ENCODE measurements around the gene PCSK6.

The PCSK6 gene

DNA sequence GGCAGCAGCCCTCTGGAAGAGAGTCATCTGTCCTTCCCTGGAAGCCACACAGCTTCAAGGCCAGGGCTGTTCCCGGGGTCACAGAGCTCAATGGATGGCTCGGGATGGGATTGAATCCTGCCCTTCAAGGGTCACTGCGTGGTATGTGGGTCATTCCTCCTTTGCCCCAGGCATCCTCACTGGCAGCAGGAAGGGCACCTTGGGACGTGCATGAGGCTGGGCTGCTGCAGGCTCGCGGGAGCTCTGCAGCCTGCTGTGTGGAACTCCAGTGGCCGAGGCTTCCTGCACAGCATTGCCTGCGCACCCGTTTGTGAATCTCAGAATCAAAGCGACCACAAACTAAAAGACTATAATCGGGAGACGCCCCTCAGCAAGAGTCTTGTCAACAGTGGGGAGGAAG is 60.7 kb downstream of the PCSK6 start:
- no peak for DNase-seq
- TF ChIP-seq EZH2phosphoT487 (IDR thresholded peaks at IDR 0.05; ENCODE audit: low read length) (no peak), EZH2 (optimal IDR thresholded peaks at IDR 0.05; ENCODE audit: low read depth, low read length) (no peak)
- TF ChIP-seq, protein P1, sequence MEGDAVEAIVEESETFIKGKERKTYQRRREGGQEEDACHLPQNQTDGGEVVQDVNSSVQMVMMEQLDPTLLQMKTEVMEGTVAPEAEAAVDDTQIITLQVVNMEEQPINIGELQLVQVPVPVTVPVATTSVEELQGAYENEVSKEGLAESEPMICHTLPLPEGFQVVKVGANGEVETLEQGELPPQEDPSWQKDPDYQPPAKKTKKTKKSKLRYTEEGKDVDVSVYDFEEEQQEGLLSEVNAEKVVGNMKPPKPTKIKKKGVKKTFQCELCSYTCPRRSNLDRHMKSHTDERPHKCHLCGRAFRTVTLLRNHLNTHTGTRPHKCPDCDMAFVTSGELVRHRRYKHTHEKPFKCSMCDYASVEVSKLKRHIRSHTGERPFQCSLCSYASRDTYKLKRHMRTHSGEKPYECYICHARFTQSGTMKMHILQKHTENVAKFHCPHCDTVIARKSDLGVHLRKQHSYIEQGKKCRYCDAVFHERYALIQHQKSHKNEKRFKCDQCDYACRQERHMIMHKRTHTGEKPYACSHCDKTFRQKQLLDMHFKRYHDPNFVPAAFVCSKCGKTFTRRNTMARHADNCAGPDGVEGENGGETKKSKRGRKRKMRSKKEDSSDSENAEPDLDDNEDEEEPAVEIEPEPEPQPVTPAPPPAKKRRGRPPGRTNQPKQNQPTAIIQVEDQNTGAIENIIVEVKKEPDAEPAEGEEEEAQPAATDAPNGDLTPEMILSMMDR (IDR thresholded peaks at IDR 0.05; ENCODE audit: low read length): no peak
- H3K9me2 ChIP-seq (replicated peaks; ENCODE audit: insufficient read depth, low read length): no peaks in the 10 kb centered on the region
- H3K9ac ChIP-seq (ENCODE audit: low read length): no peak overlapping the region
- H3K9me3 ChIP-seq (replicated peaks; ENCODE audit: insufficient read depth, low read length): no peaks in the 10 kb centered on the region
- H3K79me2 ChIP-seq (ENCODE audit: low read length): no peaks in the 10 kb centered on the region
- no peak overlapping the region for H3K4me2 ChIP-seq (ENCODE audit: low read depth, low read length)
- H4K20me1 ChIP-seq (ENCODE audit: insufficient read depth, low read length): no peaks in the 10 kb centered on the region
- no peaks in the 10 kb centered on the region for H3F3A ChIP-seq (ENCODE audit: insufficient read depth, low read length)
- H3K27me3 ChIP-seq (replicated peaks; ENCODE audit: insufficient read depth, low read length): peaks cover 11% of the 10 kb centered on the region
- H3K4me3 ChIP-seq (ENCODE audit: low read length): no peak overlapping the region
- no peak overlapping the region for H2AFZ ChIP-seq (ENCODE audit: low read length)
- no peak overlapping the region for H3K27ac ChIP-seq (ENCODE audit: low read length)
- H3K4me1 ChIP-seq (ENCODE audit: low read length): no peaks in the 10 kb centered on the region
- H3K36me3 ChIP-seq (replicated peaks; ENCODE audit: insufficient read depth, low read length): no peaks in the 10 kb centered on the region

DNA sequence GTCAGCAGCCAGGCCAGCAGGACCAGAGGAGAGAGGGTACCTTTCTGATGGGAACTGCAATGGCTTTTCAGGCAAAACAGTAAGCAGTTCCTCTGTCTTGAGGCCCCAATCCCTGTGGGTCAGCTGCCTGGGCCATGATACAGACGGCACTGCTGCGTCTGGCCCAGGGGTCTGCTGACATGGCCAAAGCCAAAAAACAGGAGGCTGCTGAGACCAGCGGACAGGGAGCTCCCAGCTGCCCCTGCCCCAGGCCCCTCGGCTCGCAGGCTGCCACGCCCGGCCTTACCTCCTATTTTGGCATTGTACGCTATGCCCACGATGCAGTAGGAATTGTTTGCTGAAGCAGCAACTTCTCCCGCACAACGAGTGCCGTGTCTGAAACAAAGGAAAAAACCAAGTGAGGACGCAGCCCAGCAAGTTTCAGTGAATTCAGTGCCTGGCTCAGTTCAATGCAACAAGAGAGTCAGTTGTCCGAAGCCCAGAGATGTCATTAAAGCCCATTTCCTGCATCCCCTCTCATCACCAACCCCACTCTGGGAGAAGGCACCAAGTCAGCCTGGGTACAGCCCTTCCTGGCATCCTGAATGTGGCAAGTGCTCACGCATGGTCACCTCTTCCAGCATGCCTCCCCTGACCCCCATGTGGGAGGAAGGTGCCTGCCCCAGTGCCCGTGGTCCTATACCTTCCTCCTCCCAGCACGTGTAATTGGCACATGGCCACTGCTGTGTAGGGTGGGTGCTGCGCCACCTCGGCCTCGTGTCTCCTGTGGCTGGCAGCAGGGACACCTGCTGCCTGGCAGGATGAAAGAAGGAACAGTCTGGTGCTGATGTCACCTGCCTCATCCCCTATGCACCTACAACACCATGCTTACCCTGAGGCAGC is 61.7 kb downstream of the PCSK6 start:
- no peaks in the 10 kb centered on the region for H3K9me3 ChIP-seq (replicated peaks; ENCODE audit: insufficient read depth, low read length)
- DNase-seq: no peak
- no peak overlapping the region for H3K4me3 ChIP-seq (ENCODE audit: low read length)
- no peaks in the 10 kb centered on the region for H3K4me1 ChIP-seq (ENCODE audit: low read length)
- H3K27ac ChIP-seq (ENCODE audit: low read length): no peak overlapping the region
- no peaks in the 10 kb centered on the region for H3K36me3 ChIP-seq (replicated peaks; ENCODE audit: insufficient read depth, low read length)
- no peak overlapping the region for H2AFZ ChIP-seq (ENCODE audit: low read length)
- H3K27me3 ChIP-seq (replicated peaks; ENCODE audit: insufficient read depth, low read length): peaks cover 5% of the 10 kb centered on the region; the same call in 1 of the 2 replicates
- no peaks in the 10 kb centered on the region for H3K9me2 ChIP-seq (replicated peaks; ENCODE audit: insufficient read depth, low read length)
- H3K9ac ChIP-seq (ENCODE audit: low read length): no peak overlapping the region
- TF ChIP-seq EZH2 (optimal IDR thresholded peaks at IDR 0.05; ENCODE audit: low read depth, low read length) (no peak), EZH2phosphoT487 (IDR thresholded peaks at IDR 0.05; ENCODE audit: low read length) (no peak)
- TF ChIP-seq, protein P1 (IDR thresholded peaks at IDR 0.05; ENCODE audit: low read length): no peak
- H3K79me2 ChIP-seq (ENCODE audit: low read length): no peaks in the 10 kb centered on the region
- no peaks in the 10 kb centered on the region for H4K20me1 ChIP-seq (ENCODE audit: insufficient read depth, low read length)
- H3K4me2 ChIP-seq (ENCODE audit: low read depth, low read length): no peak overlapping the region
- H3F3A ChIP-seq (ENCODE audit: insufficient read depth, low read length): no peaks in the 10 kb centered on the region

DNA sequence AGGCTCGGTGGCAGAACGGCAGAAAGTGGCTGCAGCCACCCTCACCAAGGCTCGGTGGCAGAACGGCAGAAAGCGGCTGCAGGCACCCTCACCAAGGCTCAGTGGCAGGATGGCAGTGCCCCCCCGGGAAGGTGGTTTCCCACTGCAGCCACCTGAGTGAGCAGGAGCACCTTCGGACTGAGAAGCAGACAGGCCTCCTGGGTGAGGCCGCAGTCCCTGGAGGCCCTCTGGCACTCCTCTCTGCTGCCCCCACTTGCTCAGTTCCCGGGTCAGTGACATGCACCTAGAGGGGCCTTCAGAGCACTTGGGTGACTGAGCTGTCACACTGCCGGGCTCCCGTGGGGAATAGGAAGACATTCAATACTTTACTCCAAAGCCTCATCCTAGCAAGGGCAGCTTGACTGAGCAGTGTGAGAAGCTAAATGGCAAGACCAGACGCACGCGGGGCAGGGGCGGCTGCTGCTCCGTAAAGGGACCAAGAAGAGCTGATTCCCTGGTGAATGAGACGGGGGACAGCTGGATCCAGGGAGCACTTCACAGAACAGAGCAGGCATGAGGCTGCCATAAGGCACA is 62.7 kb downstream of the PCSK6 start:
- DNase-seq: no peak
- Histone ChIP-seq H3F3A (ENCODE audit: insufficient read depth, low read length) (no peaks in the 10 kb centered on the region), H2AFZ (ENCODE audit: low read length) (no peak overlapping the region), H3K27ac (ENCODE audit: low read length) (no peak overlapping the region), H3K9me3 (replicated peaks; ENCODE audit: insufficient read depth, low read length) (no peaks in the 10 kb centered on the region), H3K9ac (ENCODE audit: low read length) (no peak overlapping the region), H4K20me1 (ENCODE audit: insufficient read depth, low read length) (no peaks in the 10 kb centered on the region), H3K4me1 (ENCODE audit: low read length) (no peaks in the 10 kb centered on the region), H3K9me2 (replicated peaks; ENCODE audit: insufficient read depth, low read length) (no peaks in the 10 kb centered on the region), H3K27me3 (replicated peaks; ENCODE audit: insufficient read depth, low read length) (peaks cover 4% of the 10 kb centered on the region; the same call in 1 of the 2 replicates), H3K4me2 (ENCODE audit: low read depth, low read length) (no peak overlapping the region), H3K36me3 (replicated peaks; ENCODE audit: insufficient read depth, low read length) (no peaks in the 10 kb centered on the region), H3K4me3 (ENCODE audit: low read length) (no peak overlapping the region), H3K79me2 (ENCODE audit: low read length) (no peaks in the 10 kb centered on the region)
- TF ChIP-seq, protein P1 (IDR thresholded peaks at IDR 0.05; ENCODE audit: low read length): no peak
- TF ChIP-seq EZH2phosphoT487 (IDR thresholded peaks at IDR 0.05; ENCODE audit: low read length): no peak
- no peak for TF ChIP-seq EZH2 (optimal IDR thresholded peaks at IDR 0.05; ENCODE audit: low read depth, low read length)

Measured in MM.1S (cell line).